Endodermal cell (in vitro differentiated cells): Measurements from ENCODE around the gene JARID2. TPM values are rescaled to one million over a fixed set of nuclear protein-coding genes. Genes with fewer than 3 reads are reported as not detected.
A peak's percentile ranks its signal among the peaks of the same experiment; 100 is the strongest.

Experiments used
- DNase-seq: peaks from one replicate; pipeline ENCODE4 v3.0.0-alpha.2; 2017
- H3K27ac ChIP-seq: 2 replicates; pipeline ENCODE4 v1.5.1; 2013; ENCODE audit warnings: mild to moderate bottlenecking, low read depth, low read length, moderate library complexity
- H3K27me3 ChIP-seq: 2 replicates; pipeline ENCODE4 v1.6.1; 2013; ENCODE audit warnings: mild to moderate bottlenecking, low read length, moderate library complexity; ENCODE audit not compliant: insufficient read depth, control insufficient read depth, poor library complexity, severe bottlenecking
- H3K36me3 ChIP-seq: 2 replicates; pipeline ENCODE4 v1.7.0; 2013; ENCODE audit warnings: mild to moderate bottlenecking, low read length, moderate library complexity; ENCODE audit not compliant: control insufficient read depth, insufficient read depth
- H3K4me1 ChIP-seq: one replicate; pipeline ENCODE4 v1.7.0; 2013; ENCODE audit warnings: low read length; ENCODE audit not compliant: control insufficient read depth, insufficient read depth
- H3K4me3 ChIP-seq: 2 replicates; pipeline ENCODE4 v1.5.1; 2013; ENCODE audit warnings: mild to moderate bottlenecking, low read length, moderate library complexity
- H3K9ac ChIP-seq: 2 replicates; pipeline ENCODE4 v1.6.1; 2013; ENCODE audit warnings: mild to moderate bottlenecking, low read length, moderate library complexity; ENCODE audit not compliant: poor library complexity, severe bottlenecking; ENCODE audit errors: extremely low read depth
- H3K9me3 ChIP-seq: 2 replicates; pipeline ENCODE4 v1.6.1; 2013; ENCODE audit warnings: mild to moderate bottlenecking, low read length, moderate library complexity; ENCODE audit not compliant: control insufficient read depth
- H3K27ac Mint-ChIP-seq: 2 replicates; pipeline ENCODE4 v1.8.0; 2020; ENCODE audit warnings: mixed read lengths
- H3K27me3 Mint-ChIP-seq: 2 replicates; pipeline ENCODE4 v1.8.0; 2021; ENCODE audit warnings: mild to moderate bottlenecking, mixed read lengths; ENCODE audit not compliant: insufficient read depth
- H3K36me3 Mint-ChIP-seq: 2 replicates; pipeline ENCODE4 v1.8.0; 2020; ENCODE audit warnings: low read depth, mixed read lengths
- H3K4me1 Mint-ChIP-seq: 2 replicates; pipeline ENCODE4 v1.8.0; 2020; ENCODE audit warnings: mixed read lengths
- H3K4me3 Mint-ChIP-seq: 2 replicates; pipeline ENCODE4 v1.8.0; 2020; ENCODE audit warnings: mild to moderate bottlenecking, moderate library complexity, mixed read lengths
- H3K9me3 Mint-ChIP-seq: 2 replicates; pipeline ENCODE4 v1.8.0; 2020; ENCODE audit warnings: mild to moderate bottlenecking, mixed read lengths
- CTCF ChIP-seq: fragments of 200-600 bp; sonication (generic); conservative IDR thresholded peaks from 2 replicates; pipeline ENCODE4 v1.5.0; 2021; ENCODE audit warnings: antibody characterized with exemption, mild to moderate bottlenecking
- WGBS, 2 experiments: methylation state at CpG; one replicate each; pipeline versions ENCODE4 v1.1.5 to v1.1.7; 2013; ENCODE audit warnings: missing lambda C conversion rate in 2 of 2, mixed read lengths in 1 of 2; ENCODE audit not compliant: insufficient coverage in 1 of 2, insufficient read length in 1 of 2; 5-methylcytosine and 5-hydroxymethylcytosine counted together
- total RNA-seq, 2 donors: library from RNA; stranded (reverse); fragmentation: NEBNext Ultra II Directional in 1 of 2; extraction: Animal tissue kit (Norgen Biotek cat#: 25700) in 1 of 2; gene quantifications; 2 replicates in 1 of 2; 3 replicates in 1 of 2; pipeline ENCODE4 v1.2.1, GENCODE V29; 2021

The JARID2 gene
- total RNA-seq, 2 donors from 2014 or later = 42.5 to 77.0 TPM

- H3K9me3 ChIP-seq = peaks cover 11% of the 10 kb centered on the region
- H3K36me3 ChIP-seq = no peaks in the 10 kb centered on the region
- H3K4me1 Mint-ChIP-seq = peaks cover 20% of the 10 kb centered on the region
- no peaks in the 10 kb centered on the region for H3K27me3 Mint-ChIP-seq
- no peak overlapping the region for H3K9ac ChIP-seq
- no peaks in the 10 kb centered on the region for H3K27me3 ChIP-seq
- no peak overlapping the region for H3K4me3 ChIP-seq
- TF ChIP-seq CTCF = no peak
- peaks cover 4% of the 10 kb centered on the region for H3K36me3 Mint-ChIP-seq
- H3K4me3 Mint-ChIP-seq = no peak overlapping the region
- no peaks in the 10 kb centered on the region for H3K4me1 ChIP-seq
- H3K27ac ChIP-seq = no peak overlapping the region
- DNase-seq = no peak
- WGBS, 2 experiments = 91 to 94% methylated on average over 5 of the region's 5 CpGs
- peak overlapping the region; percentile 66 for H3K27ac Mint-ChIP-seq
- peaks cover 11% of the 10 kb centered on the region for H3K9me3 Mint-ChIP-seq
Observed at GRCh38 chr6:15546591-15546990, 300.7 kb downstream of the JARID2 start.

DNA sequence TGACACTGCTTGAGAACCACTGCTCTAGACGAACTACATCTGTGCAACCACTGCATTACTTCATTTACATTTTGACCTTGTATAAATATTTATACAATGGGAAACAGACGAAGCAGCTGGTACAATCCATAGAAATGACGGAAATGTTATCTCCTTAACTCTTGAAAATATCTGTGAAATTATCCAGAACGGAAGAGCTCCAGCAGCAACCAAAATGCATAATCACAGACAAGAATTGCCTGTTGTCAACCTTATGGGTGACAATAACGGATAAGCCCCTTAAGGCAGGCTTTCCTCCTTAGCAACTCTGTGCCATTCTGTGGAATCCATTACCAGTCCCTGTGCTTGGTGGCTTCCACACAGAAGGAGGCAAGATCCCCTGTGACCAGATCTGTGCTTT, 301.5 kb downstream of the JARID2 start:
- peaks cover 4% of the 10 kb centered on the region for H3K36me3 Mint-ChIP-seq
- H3K4me3 Mint-ChIP-seq = no peak overlapping the region
- Histone ChIP-seq H3K27ac (no peak overlapping the region), H3K9ac (no peak overlapping the region), H3K36me3 (no peaks in the 10 kb centered on the region), H3K27me3 (no peaks in the 10 kb centered on the region), H3K4me1 (peaks cover 3% of the 10 kb centered on the region), H3K4me3 (no peak overlapping the region), H3K9me3 (peaks cover 11% of the 10 kb centered on the region)
- H3K4me1 Mint-ChIP-seq = peaks cover 24% of the 10 kb centered on the region
- 83 to 88% methylated on average over 4 to 5 of the region's 5 CpGs for WGBS, 2 experiments
- no peak for TF ChIP-seq CTCF
- peaks cover 11% of the 10 kb centered on the region for H3K9me3 Mint-ChIP-seq
- H3K27ac Mint-ChIP-seq = no peak overlapping the region
- no peak for DNase-seq
- H3K27me3 Mint-ChIP-seq = no peaks in the 10 kb centered on the region

GRCh38 chr6:15549371-15549770, 303.5 kb downstream of the JARID2 start:
- no peak overlapping the region for H3K27ac Mint-ChIP-seq
- peaks cover under 1% of the 10 kb centered on the region for H3K9me3 Mint-ChIP-seq
- peaks cover 3% of the 10 kb centered on the region for H3K4me1 ChIP-seq
- no peak overlapping the region for H3K9ac ChIP-seq
- no peak for DNase-seq
- no peaks in the 10 kb centered on the region for H3K27me3 ChIP-seq
- TF ChIP-seq CTCF = no peak
- no peaks in the 10 kb centered on the region for H3K27me3 Mint-ChIP-seq
- 78 to 85% methylated on average over 4 to 14 of the region's 14 CpGs for WGBS, 2 experiments
- no peaks in the 10 kb centered on the region for H3K36me3 Mint-ChIP-seq
- H3K4me3 ChIP-seq = no peak overlapping the region
- H3K4me1 Mint-ChIP-seq = peaks cover 34% of the 10 kb centered on the region
- no peak overlapping the region for H3K4me3 Mint-ChIP-seq
- no peak overlapping the region for H3K27ac ChIP-seq
- H3K36me3 ChIP-seq = no peaks in the 10 kb centered on the region
- peaks cover 4% of the 10 kb centered on the region for H3K9me3 ChIP-seq
